SK-N-SH treated with all-trans-retinoic acid at 6 μM for 48 hours (cell line): ENCODE data around the gene SPTLC1.
"Not testable (repeated sequence)": the region's sequence is repeated elsewhere in the genome, so short reads cannot be mapped to it uniquely, and the experiment has no call there.

ENCODE experiments used
- ATAC-seq: fragments of 200-7000 bp; cut with Tn5 transposase; 3 replicates; pipeline ENCODE4 v1.9.1; 2020; ENCODE audit warnings: mild to moderate bottlenecking, moderate library complexity
- ARNTL ChIP-seq: fragments of 450-650 bp; formaldehyde crosslinking; IDR thresholded peaks from 2 replicates; pipeline ENCODE4 v1.5.0; 2020; ENCODE audit warnings: low read depth, mild to moderate bottlenecking, moderate library complexity, borderline replicate concordance
- BACH2 ChIP-seq: fragments of 250-450 bp; sonication (Bioruptor Pico); IDR thresholded peaks from 2 replicates; pipeline ENCODE4 v1.9.0; 2021; ENCODE audit warnings: mild to moderate bottlenecking, borderline replicate concordance
- ESRRG ChIP-seq: fragments of 250-450 bp; sonication (Bioruptor Pico); IDR thresholded peaks from 2 replicates; pipeline ENCODE4 v1.6.1; 2021; ENCODE audit warnings: mild to moderate bottlenecking
- OSR1 ChIP-seq: fragments of 250-450 bp; sonication (Bioruptor Pico); IDR thresholded peaks from 2 replicates; pipeline ENCODE4 v1.8.0; 2022; ENCODE audit warnings: moderate library complexity, mild to moderate bottlenecking, inconsistent platforms
- PPARA ChIP-seq: fragments of 250-450 bp; sonication (Bioruptor Pico); IDR thresholded peaks from 2 replicates; pipeline ENCODE4 v1.5.0; 2020; ENCODE audit warnings: mild to moderate bottlenecking, borderline replicate concordance
- RARB ChIP-seq: fragments of 250-450 bp; sonication (Bioruptor Pico); IDR thresholded peaks from 2 replicates; pipeline ENCODE4 v1.8.0; 2021; ENCODE audit warnings: mild to moderate bottlenecking, moderate library complexity
- SNAI2 ChIP-seq: fragments of 250-450 bp; sonication (Bioruptor Pico); IDR thresholded peaks from 2 replicates; pipeline ENCODE4 v1.5.0; 2020; ENCODE audit warnings: mild to moderate bottlenecking, moderate library complexity
- TOX ChIP-seq: fragments of 250-450 bp; sonication (Bioruptor Pico); IDR thresholded peaks from 2 replicates; pipeline ENCODE4 v1.8.0; 2021; ENCODE audit warnings: mild to moderate bottlenecking, moderate library complexity, borderline replicate concordance
- TSHZ2 ChIP-seq: fragments of 250-450 bp; sonication (Bioruptor Pico); IDR thresholded peaks from 2 replicates; pipeline ENCODE4 v1.5.0; 2020; ENCODE audit warnings: mild to moderate bottlenecking, moderate library complexity
- ZC3H10 ChIP-seq: fragments of 250-450 bp; sonication (Bioruptor Pico); IDR thresholded peaks from 2 replicates; pipeline ENCODE4 v1.5.1; 2021; ENCODE audit warnings: mild to moderate bottlenecking, moderate library complexity
- ZFP30 ChIP-seq: fragments of 450-650 bp; formaldehyde crosslinking; IDR thresholded peaks from 2 replicates; pipeline ENCODE4 v1.5.0; 2022; ENCODE audit warnings: mild to moderate bottlenecking, moderate library complexity
- ZNF565 ChIP-seq: fragments of 450-650 bp; formaldehyde crosslinking; conservative IDR thresholded peaks from 2 replicates; pipeline ENCODE4 v1.5.0; 2020; ENCODE audit warnings: low read depth, mild to moderate bottlenecking, moderate library complexity
- ZNF70 ChIP-seq: fragments of 450-650 bp; formaldehyde crosslinking; IDR thresholded peaks from 2 replicates; pipeline ENCODE4 v1.5.0; 2020; ENCODE audit warnings: mild to moderate bottlenecking, moderate library complexity
- ZNF8 ChIP-seq: fragments of 450-650 bp; formaldehyde crosslinking; IDR thresholded peaks from 2 replicates; pipeline ENCODE4 v1.5.0; 2020; ENCODE audit warnings: mild to moderate bottlenecking, moderate library complexity
- TF ChIP-seq, protein P1 (sequence below): fragments of 250-450 bp; sonication (Bioruptor Pico); IDR thresholded peaks from 2 replicates; pipeline ENCODE4 v1.8.0; 2020; ENCODE audit warnings: mild to moderate bottlenecking, moderate library complexity, borderline replicate concordance
- TF ChIP-seq, protein P2 (sequence below): fragments of 250-450 bp; sonication (Bioruptor Pico); IDR thresholded peaks from 2 replicates; pipeline ENCODE4 v1.8.0; 2021; ENCODE audit warnings: low read depth, mild to moderate bottlenecking, moderate library complexity, borderline replicate concordance
- TF ChIP-seq, protein P3 (sequence below): fragments of 250-450 bp; sonication (Bioruptor Pico); IDR thresholded peaks from 2 replicates; pipeline ENCODE4 v1.5.1; 2020; ENCODE audit warnings: low read depth, mild to moderate bottlenecking, moderate library complexity
- TF ChIP-seq, protein P4 (sequence below): fragments of 250-450 bp; sonication (Bioruptor Pico); IDR thresholded peaks from 2 replicates; pipeline ENCODE4 v1.5.1; 2021; ENCODE audit warnings: mild to moderate bottlenecking, moderate library complexity

SPTLC1 gene

GRCh38 chr9:92159058-92159457 lies 43.8 kb upstream of the SPTLC1 start:
- ATAC-seq = no peak
- TF ChIP-seq, protein P1, sequence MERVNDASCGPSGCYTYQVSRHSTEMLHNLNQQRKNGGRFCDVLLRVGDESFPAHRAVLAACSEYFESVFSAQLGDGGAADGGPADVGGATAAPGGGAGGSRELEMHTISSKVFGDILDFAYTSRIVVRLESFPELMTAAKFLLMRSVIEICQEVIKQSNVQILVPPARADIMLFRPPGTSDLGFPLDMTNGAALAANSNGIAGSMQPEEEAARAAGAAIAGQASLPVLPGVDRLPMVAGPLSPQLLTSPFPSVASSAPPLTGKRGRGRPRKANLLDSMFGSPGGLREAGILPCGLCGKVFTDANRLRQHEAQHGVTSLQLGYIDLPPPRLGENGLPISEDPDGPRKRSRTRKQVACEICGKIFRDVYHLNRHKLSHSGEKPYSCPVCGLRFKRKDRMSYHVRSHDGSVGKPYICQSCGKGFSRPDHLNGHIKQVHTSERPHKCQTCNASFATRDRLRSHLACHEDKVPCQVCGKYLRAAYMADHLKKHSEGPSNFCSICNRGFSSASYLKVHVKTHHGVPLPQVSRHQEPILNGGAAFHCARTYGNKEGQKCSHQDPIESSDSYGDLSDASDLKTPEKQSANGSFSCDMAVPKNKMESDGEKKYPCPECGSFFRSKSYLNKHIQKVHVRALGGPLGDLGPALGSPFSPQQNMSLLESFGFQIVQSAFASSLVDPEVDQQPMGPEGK (CRISPR knock-in tag) = no peak
- TF ChIP-seq PPARA (CRISPR knock-in tag) = no peak
- TF ChIP-seq, all 23 proteins: peak for 0

- no peak for ATAC-seq
- no peak for TF ChIP-seq ZC3H10
- TF ChIP-seq ZNF70 (CRISPR knock-in tag) = no peak
- TF ChIP-seq, protein P2, sequence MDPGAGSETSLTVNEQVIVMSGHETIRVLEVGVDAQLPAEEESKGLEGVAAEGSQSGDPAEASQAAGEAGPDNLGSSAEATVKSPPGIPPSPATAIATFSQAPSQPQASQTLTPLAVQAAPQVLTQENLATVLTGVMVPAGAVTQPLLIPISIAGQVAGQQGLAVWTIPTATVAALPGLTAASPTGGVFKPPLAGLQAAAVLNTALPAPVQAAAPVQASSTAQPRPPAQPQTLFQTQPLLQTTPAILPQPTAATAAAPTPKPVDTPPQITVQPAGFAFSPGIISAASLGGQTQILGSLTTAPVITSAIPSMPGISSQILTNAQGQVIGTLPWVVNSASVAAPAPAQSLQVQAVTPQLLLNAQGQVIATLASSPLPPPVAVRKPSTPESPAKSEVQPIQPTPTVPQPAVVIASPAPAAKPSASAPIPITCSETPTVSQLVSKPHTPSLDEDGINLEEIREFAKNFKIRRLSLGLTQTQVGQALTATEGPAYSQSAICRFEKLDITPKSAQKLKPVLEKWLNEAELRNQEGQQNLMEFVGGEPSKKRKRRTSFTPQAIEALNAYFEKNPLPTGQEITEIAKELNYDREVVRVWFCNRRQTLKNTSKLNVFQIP = no peak
- TF ChIP-seq ZNF565 (CRISPR knock-in tag) = no peak
- TF ChIP-seq SNAI2 = no peak
- TF ChIP-seq RARB (CRISPR knock-in tag) = no peak
- TF ChIP-seq, protein P3, sequence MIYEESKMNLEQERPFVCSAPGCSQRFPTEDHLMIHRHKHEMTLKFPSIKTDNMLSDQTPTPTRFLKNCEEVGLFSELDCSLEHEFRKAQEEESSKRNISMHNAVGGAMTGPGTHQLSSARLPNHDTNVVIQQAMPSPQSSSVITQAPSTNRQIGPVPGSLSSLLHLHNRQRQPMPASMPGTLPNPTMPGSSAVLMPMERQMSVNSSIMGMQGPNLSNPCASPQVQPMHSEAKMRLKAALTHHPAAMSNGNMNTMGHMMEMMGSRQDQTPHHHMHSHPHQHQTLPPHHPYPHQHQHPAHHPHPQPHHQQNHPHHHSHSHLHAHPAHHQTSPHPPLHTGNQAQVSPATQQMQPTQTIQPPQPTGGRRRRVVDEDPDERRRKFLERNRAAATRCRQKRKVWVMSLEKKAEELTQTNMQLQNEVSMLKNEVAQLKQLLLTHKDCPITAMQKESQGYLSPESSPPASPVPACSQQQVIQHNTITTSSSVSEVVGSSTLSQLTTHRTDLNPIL = no peak
- no peak for TF ChIP-seq BACH2 (CRISPR knock-in tag)
- TF ChIP-seq, protein P4, sequence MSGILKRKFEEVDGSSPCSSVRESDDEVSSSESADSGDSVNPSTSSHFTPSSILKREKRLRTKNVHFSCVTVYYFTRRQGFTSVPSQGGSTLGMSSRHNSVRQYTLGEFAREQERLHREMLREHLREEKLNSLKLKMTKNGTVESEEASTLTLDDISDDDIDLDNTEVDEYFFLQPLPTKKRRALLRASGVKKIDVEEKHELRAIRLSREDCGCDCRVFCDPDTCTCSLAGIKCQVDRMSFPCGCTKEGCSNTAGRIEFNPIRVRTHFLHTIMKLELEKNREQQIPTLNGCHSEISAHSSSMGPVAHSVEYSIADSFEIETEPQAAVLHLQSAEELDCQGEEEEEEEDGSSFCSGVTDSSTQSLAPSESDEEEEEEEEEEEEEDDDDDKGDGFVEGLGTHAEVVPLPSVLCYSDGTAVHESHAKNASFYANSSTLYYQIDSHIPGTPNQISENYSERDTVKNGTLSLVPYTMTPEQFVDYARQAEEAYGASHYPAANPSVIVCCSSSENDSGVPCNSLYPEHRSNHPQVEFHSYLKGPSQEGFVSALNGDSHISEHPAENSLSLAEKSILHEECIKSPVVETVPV (CRISPR knock-in tag) = no peak
- no peak for TF ChIP-seq ESRRG (CRISPR knock-in tag)
- TF ChIP-seq ZNF8 = no peak
- TF ChIP-seq ZFP30 = no peak
- no peak for TF ChIP-seq TOX (CRISPR knock-in tag)
- no peak for TF ChIP-seq OSR1 (CRISPR knock-in tag)
- no peak for TF ChIP-seq ARNTL (CRISPR knock-in tag)
- TF ChIP-seq, protein P1 (CRISPR knock-in tag) = no peak
- TF ChIP-seq TSHZ2 (CRISPR knock-in tag) = no peak
- TF ChIP-seq PPARA (CRISPR knock-in tag) = no peak
These were observed 42.9 kb upstream of the SPTLC1 start for GRCh38 chr9:92158097-92158601.

DNA sequence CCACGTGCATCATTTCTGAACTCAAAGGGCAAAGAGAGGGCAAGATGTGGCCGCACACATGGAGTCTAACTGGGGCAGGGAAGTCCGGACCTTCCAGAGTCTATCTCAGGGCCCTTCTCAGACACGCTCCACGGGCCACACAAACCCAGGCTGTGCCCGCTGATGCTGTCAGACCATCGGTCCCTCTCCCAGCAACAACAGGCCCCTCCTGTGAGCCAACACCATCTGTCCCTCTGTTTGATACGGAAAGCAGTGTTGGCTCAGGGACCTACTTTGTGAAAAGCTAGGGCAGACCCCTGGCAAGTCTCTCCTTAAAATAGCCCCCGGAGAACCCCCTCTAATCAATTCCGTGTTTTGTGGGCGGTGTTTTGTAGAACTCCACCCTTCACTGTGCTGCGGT lies 40.5 kb upstream of the SPTLC1 start:
- ATAC-seq = not testable (repeated sequence)
